GM12878 (cell line): ENCODE data around the gene ANKRD13C. TPM values are rescaled to one million over a fixed set of nuclear protein-coding genes. Genes with fewer than 3 reads are reported as not detected.
A peak's percentile ranks its signal among the peaks of the same experiment; 100 is the strongest.

Source experiments
- ASH2L ChIP-seq: fragments of 300-600, 200-600 bp; sonication (generic); IDR thresholded peaks from 2 replicates; pipeline ENCODE4 v1.6.1; 2017; ENCODE audit warnings: low read depth, mild to moderate bottlenecking, borderline replicate concordance
- CHD2 ChIP-seq: IDR thresholded peaks from 2 replicates; pipeline ENCODE4 v1.6.1; 2011; ENCODE audit warnings: low read depth, low read length, improper control_type of control experiment, borderline replicate concordance
- FOS ChIP-seq: IDR thresholded peaks from 3 replicates; pipeline ENCODE4 v1.6.1; 2011; ENCODE audit warnings: borderline replicate concordance; ENCODE audit not compliant: insufficient read length; ENCODE audit errors: extremely low read depth
- GATAD2B ChIP-seq: fragments of 450-650 bp; conservative IDR thresholded peaks from 2 replicates; pipeline ENCODE4 v1.6.1; 2017; ENCODE audit warnings: low read depth, mild to moderate bottlenecking, moderate library complexity
- LARP7 ChIP-seq: fragments of 450-650 bp; IDR thresholded peaks from 2 replicates; pipeline ENCODE4 v1.6.1; 2017; ENCODE audit warnings: mild to moderate bottlenecking
- MAX ChIP-seq: IDR thresholded peaks from 2 replicates; pipeline ENCODE4 v1.6.1; 2012; ENCODE audit warnings: low read depth, low read length, improper control_type of control experiment
- NFIC ChIP-seq: IDR thresholded peaks from 2 replicates; pipeline ENCODE4 v1.6.1; 2012; ENCODE audit warnings: low read depth, mild to moderate bottlenecking, inconsistent platforms, low read length, moderate library complexity
- PML ChIP-seq: IDR thresholded peaks from 2 replicates; pipeline ENCODE4 v1.6.1; 2012; ENCODE audit warnings: low read length, inconsistent platforms
- RAD21 ChIP-seq: IDR thresholded peaks from 2 replicates; pipeline ENCODE4 v1.6.1; 2011; ENCODE audit warnings: mild to moderate bottlenecking, low read depth, low read length, moderate library complexity; ENCODE audit not compliant: insufficient read depth
- RUNX3 ChIP-seq: IDR thresholded peaks from 2 replicates; pipeline ENCODE4 v1.6.1; 2012; ENCODE audit warnings: low read length, inconsistent platforms
- SIX5 ChIP-seq: IDR thresholded peaks from 2 replicates; pipeline ENCODE4 v1.6.1; 2011; ENCODE audit warnings: mild to moderate bottlenecking, low read depth, low read length, moderate library complexity; ENCODE audit not compliant: severe bottlenecking
- SMAD1 ChIP-seq: fragments of 450-650 bp; IDR thresholded peaks from 2 replicates; pipeline ENCODE4 v1.6.1; 2018; ENCODE audit warnings: mild to moderate bottlenecking, low read depth; ENCODE audit not compliant: partially characterized antibody
- SUZ12 ChIP-seq: fragments of 200-600 bp; sonication (generic); IDR thresholded peaks from one replicate; pipeline ENCODE4 v1.6.1; 2018; ENCODE audit warnings: antibody characterized with exemption, mild to moderate bottlenecking; ENCODE audit not compliant: unreplicated experiment
- TARDBP ChIP-seq: IDR thresholded peaks from 2 replicates; pipeline ENCODE4 v1.6.1; 2016; ENCODE audit warnings: borderline replicate concordance
- TBL1XR1 ChIP-seq: IDR thresholded peaks from 2 replicates; pipeline ENCODE4 v1.6.1; 2012; ENCODE audit warnings: low read depth, low read length, improper control_type of control experiment
- TCF7 ChIP-seq: IDR thresholded peaks from 2 replicates; pipeline ENCODE4 v1.6.1; 2014; ENCODE audit warnings: antibody characterized with exemption, borderline replicate concordance
- ZBTB33 ChIP-seq: fragments of 450-650 bp; IDR thresholded peaks from 2 replicates; pipeline ENCODE4 v1.6.1; 2017; ENCODE audit warnings: mild to moderate bottlenecking
- ZNF207 ChIP-seq: fragments of 450-650 bp; IDR thresholded peaks from 2 replicates; pipeline ENCODE4 v1.6.1; 2014; ENCODE audit warnings: antibody characterized with exemption, mild to moderate bottlenecking, borderline replicate concordance
- ZNF592 ChIP-seq: fragments of 450-650 bp; IDR thresholded peaks from 2 replicates; pipeline ENCODE4 v1.6.1; 2017; ENCODE audit warnings: mild to moderate bottlenecking, moderate library complexity
- ZNF687 ChIP-seq: fragments of 450-650 bp; IDR thresholded peaks from 2 replicates; pipeline ENCODE4 v1.6.1; 2017; ENCODE audit warnings: mild to moderate bottlenecking, moderate library complexity
- polyA plus RNA-seq, 11 experiments: library from polyadenylated mRNA; depleted of rRNA in 4 of 11; unstranded in 6 of 11; stranded (reverse) in 5 of 11; fragments of >200 nt; fragmentation: Nextera tagmentation in 4 of 11; fragmentation: Illumina TruSeq in 1 of 11; extraction: Ambion mirVana in 4 of 11; extraction: Trizol in 1 of 11; gene quantifications; 1 replicate in 1 of 11; 2 replicates in 10 of 11; pipeline versions ENCODE4 v1.2.1 to v1.2.3, GENCODE V29; 2011 to 2016; ENCODE audit warnings: inconsistent platforms in 2 of 11, missing spikeins in 2 of 11, low read depth in 1 of 11
- total RNA-seq, 4 experiments: library from RNA; depleted of rRNA in 3 of 4; stranded (reverse); fragments of >200 nt in 3 of 4; fragmentation: Illumina TruSeq in 1 of 4; extraction: Trizol in 1 of 4; gene quantifications; 2 replicates each; pipeline versions ENCODE4 v1.2.1 to v1.2.3, GENCODE V29; 2013 to 2021

Gene ANKRD13C
- total and polyA plus RNA-seq, 10 of the 15 experiments (the other 5 are each of a cell fraction or from before 2014, with no cell fraction given): 3.7 to 24.4 (median 14.1) TPM

- TF ChIP-seq ZNF687 (peak; percentile 86), CHD2 (peak; percentile 99), ZBTB33 (no peak), PML (peak; percentile 91), NFIC (peak; percentile 62; the same call in 1 of the 2 replicates), TARDBP (no peak), GATAD2B (peak; percentile 51; the same call in 1 of the 2 replicates), ZNF207 (no peak), RUNX3 (peak; percentile 78), ZNF592 (no peak), TBL1XR1 (no peak), SUZ12 (no peak), FOS (no peak), TCF7 (no peak), SMAD1 (peak; percentile 19), MAX (peak; percentile 79), SIX5 (no peak), LARP7 (peak; percentile 57; the same call in 1 of the 2 replicates), ASH2L (no peak; the same call in 1 of the 2 replicates), RAD21 (no peak)
Measured at GRCh38 chr1:70354332-70355110, at the start of gene ANKRD13C (continued).
